ENCODE data around the gene PLEKHA1. TPM values are rescaled to one million over a fixed set of nuclear protein-coding genes. Genes with fewer than 3 reads are reported as not detected.
A peak's percentile ranks its signal among the peaks of the same experiment; 100 is the strongest.

PLEKHA1 gene
- total RNA-seq, 2 donors from 2014 or later: 22.8 to 25.6 TPM

DNA sequence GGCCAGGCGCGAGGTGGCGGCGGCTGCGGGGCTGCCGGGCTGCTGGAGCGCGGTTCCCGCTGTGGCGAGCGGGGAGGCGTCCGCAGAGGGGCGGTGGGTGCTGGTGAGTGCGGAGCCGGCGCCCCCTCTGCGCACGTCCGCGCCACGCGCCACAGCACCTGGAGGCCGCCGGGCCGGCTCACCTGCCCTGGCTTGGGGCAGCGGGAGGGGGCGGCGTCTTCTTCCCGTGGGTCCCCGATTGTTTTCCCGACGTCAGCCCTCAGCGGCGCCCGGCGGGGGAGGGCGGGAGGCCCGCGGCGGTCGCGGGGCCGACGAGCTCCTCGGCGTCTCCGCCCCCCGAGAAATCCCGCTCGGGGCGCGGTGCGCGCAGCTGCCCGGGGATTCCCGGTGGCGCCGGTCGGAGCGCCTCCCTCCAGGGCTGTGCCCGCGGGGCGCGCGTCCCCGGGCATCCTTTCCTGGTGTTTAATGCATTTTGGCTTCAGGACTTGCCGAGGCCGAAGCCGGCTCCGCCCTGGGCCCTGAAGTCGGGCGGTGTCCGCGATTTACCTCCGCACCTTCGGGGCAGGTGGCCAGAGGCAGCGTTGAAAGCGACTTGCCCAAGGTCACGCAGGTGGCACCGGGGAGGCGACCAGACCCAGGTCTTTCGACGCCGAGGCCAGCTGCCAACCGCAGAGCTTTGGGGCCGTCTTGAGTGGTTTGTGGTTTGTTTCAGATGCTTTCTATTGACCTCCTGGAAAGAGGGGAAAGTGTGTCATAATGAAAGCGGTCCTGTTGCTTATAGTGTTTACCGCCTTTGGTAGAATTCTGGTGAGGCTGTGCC, 561 bp downstream of the PLEKHA1 start:
- H3K4me3 Mint-ChIP-seq: peak overlapping the region; percentile 95
- H3K27ac Mint-ChIP-seq: peak overlapping the region; percentile 95
- ATAC-seq: peak; percentile 74
- H3K4me1 Mint-ChIP-seq: peaks cover 23% of the 10 kb centered on the region
- H3K9me3 ChIP-seq (ENCODE audit: control insufficient read depth, low read length, poor library complexity, severe bottlenecking): no peaks in the 10 kb centered on the region
- peak; percentile 78 to 82 (median 80) for DNase-seq
- peaks cover 14% of the 10 kb centered on the region for H3K27me3 Mint-ChIP-seq
- peaks cover 2% of the 10 kb centered on the region for H3K36me3 Mint-ChIP-seq (ENCODE audit: low read depth)

GRCh38 chr10:122375679-122376160, 1.2 kb downstream of the PLEKHA1 start:
- peak overlapping the region; percentile 95 for H3K4me3 Mint-ChIP-seq
- DNase-seq (no peak), ATAC-seq (no peak)
- H3K27ac Mint-ChIP-seq: peak overlapping the region; percentile 95
- peaks cover 2% of the 10 kb centered on the region for H3K36me3 Mint-ChIP-seq (ENCODE audit: low read depth)
- H3K4me1 Mint-ChIP-seq: peaks cover 27% of the 10 kb centered on the region
- H3K27me3 Mint-ChIP-seq: peaks cover 7% of the 10 kb centered on the region
- no peaks in the 10 kb centered on the region for H3K9me3 ChIP-seq (ENCODE audit: control insufficient read depth, low read length, poor library complexity, severe bottlenecking)

- no peak for ATAC-seq
- H3K27me3 Mint-ChIP-seq: peaks cover under 1% of the 10 kb centered on the region
Measured at GRCh38 chr10:122376364-122376961, 2.0 kb downstream of the PLEKHA1 start.

GRCh38 chr10:122379041-122379440, 4.5 kb downstream of the PLEKHA1 start:
- no peak for DNase-seq
- H3K4me1 Mint-ChIP-seq: peaks cover 42% of the 10 kb centered on the region
- no peaks in the 10 kb centered on the region for H3K9me3 ChIP-seq (ENCODE audit: control insufficient read depth, low read length, poor library complexity, severe bottlenecking)
- H3K27ac Mint-ChIP-seq: no peak overlapping the region
- ATAC-seq: no peak
- peaks cover 2% of the 10 kb centered on the region for H3K36me3 Mint-ChIP-seq (ENCODE audit: low read depth)
- no peak overlapping the region for H3K4me3 Mint-ChIP-seq
- no peaks in the 10 kb centered on the region for H3K27me3 Mint-ChIP-seq

More at GRCh38 chr10:122376364-122376961, 2.0 kb downstream of the PLEKHA1 start:
- no peaks in the 10 kb centered on the region for H3K9me3 ChIP-seq (ENCODE audit: control insufficient read depth, low read length, poor library complexity, severe bottlenecking)
- Mint-ChIP-seq H3K36me3 (ENCODE audit: low read depth) (peaks cover 2% of the 10 kb centered on the region), H3K4me3 (peak overlapping the region; percentile 15), H3K27ac (no peak overlapping the region), H3K4me1 (peaks cover 32% of the 10 kb centered on the region)
- DNase-seq: no peak

- no peak for DNase-seq
- H3K27me3 Mint-ChIP-seq: no peaks in the 10 kb centered on the region
- no peaks in the 10 kb centered on the region for H3K9me3 ChIP-seq (ENCODE audit: control insufficient read depth, low read length, poor library complexity, severe bottlenecking)
- H3K4me1 Mint-ChIP-seq: peaks cover 42% of the 10 kb centered on the region
- no peak overlapping the region for H3K4me3 Mint-ChIP-seq
- H3K36me3 Mint-ChIP-seq (ENCODE audit: low read depth): peaks cover 2% of the 10 kb centered on the region
- no peak for ATAC-seq
- no peak overlapping the region for H3K27ac Mint-ChIP-seq
Measured at GRCh38 chr10:122379537-122379936, 5.0 kb downstream of the PLEKHA1 start.

DNA sequence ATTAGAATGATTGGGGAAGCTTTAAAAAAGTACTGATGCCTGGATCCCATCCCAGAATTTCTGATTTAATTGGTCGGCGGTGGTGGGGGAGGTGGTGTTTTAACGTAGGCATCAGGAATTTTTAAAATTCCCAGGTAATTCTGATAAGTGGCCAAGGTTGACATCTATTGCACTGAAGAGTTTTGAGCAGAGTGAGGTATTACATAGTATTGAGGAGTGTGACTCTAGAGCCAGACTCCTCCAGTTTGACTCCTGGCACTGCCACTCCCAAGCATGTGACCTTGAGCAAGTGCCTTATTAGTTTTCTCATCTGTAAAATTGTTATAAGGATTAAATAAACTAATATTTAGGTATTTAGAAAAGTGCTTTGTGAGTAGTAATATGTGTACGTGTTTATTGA, 6.2 kb downstream of the PLEKHA1 start:
- H3K9me3 ChIP-seq (ENCODE audit: control insufficient read depth, low read length, poor library complexity, severe bottlenecking): no peaks in the 10 kb centered on the region
- H3K4me3 Mint-ChIP-seq: no peak overlapping the region
- H3K36me3 Mint-ChIP-seq (ENCODE audit: low read depth): peaks cover 2% of the 10 kb centered on the region
- DNase-seq: no peak
- H3K27me3 Mint-ChIP-seq: no peaks in the 10 kb centered on the region
- H3K4me1 Mint-ChIP-seq: peaks cover 41% of the 10 kb centered on the region
- H3K27ac Mint-ChIP-seq: no peak overlapping the region
- ATAC-seq: no peak

- Mint-ChIP-seq H3K4me1 (peaks cover 42% of the 10 kb centered on the region), H3K27ac (no peak overlapping the region), H3K36me3 (ENCODE audit: low read depth) (peaks cover 2% of the 10 kb centered on the region), H3K27me3 (no peaks in the 10 kb centered on the region), H3K4me3 (no peak overlapping the region)
- ATAC-seq (no peak), DNase-seq (no peak)
- H3K9me3 ChIP-seq (ENCODE audit: control insufficient read depth, low read length, poor library complexity, severe bottlenecking): no peaks in the 10 kb centered on the region
Measured at GRCh38 chr10:122381680-122382079, 7.2 kb downstream of the PLEKHA1 start.

GRCh38 chr10:122386514-122386913, 12.0 kb downstream of the PLEKHA1 start:
- no peaks in the 10 kb centered on the region for H3K9me3 ChIP-seq (ENCODE audit: control insufficient read depth, low read length, poor library complexity, severe bottlenecking)
- no peak overlapping the region for H3K27ac Mint-ChIP-seq
- peaks cover 31% of the 10 kb centered on the region for H3K4me1 Mint-ChIP-seq
- no peak overlapping the region for H3K4me3 Mint-ChIP-seq
- ATAC-seq: no peak
- H3K36me3 Mint-ChIP-seq (ENCODE audit: low read depth): no peaks in the 10 kb centered on the region
- no peak for DNase-seq
- H3K27me3 Mint-ChIP-seq: no peaks in the 10 kb centered on the region

GRCh38 chr10:122387572-122387971, 13.1 kb downstream of the PLEKHA1 start:
- Mint-ChIP-seq H3K27ac (no peak overlapping the region), H3K27me3 (no peaks in the 10 kb centered on the region), H3K4me3 (no peak overlapping the region), H3K4me1 (peaks cover 27% of the 10 kb centered on the region), H3K36me3 (ENCODE audit: low read depth) (no peaks in the 10 kb centered on the region)
- DNase-seq (no peak), ATAC-seq (no peak)
- no peaks in the 10 kb centered on the region for H3K9me3 ChIP-seq (ENCODE audit: control insufficient read depth, low read length, poor library complexity, severe bottlenecking)

GRCh38 chr10:122388287-122388997, 13.9 kb downstream of the PLEKHA1 start:
- Mint-ChIP-seq H3K36me3 (ENCODE audit: low read depth) (no peaks in the 10 kb centered on the region), H3K4me3 (no peak overlapping the region), H3K27me3 (no peaks in the 10 kb centered on the region), H3K27ac (no peak overlapping the region), H3K4me1 (peaks cover 24% of the 10 kb centered on the region)
- H3K9me3 ChIP-seq (ENCODE audit: control insufficient read depth, low read length, poor library complexity, severe bottlenecking): no peaks in the 10 kb centered on the region
- ATAC-seq (no peak), DNase-seq (no peak)

GRCh38 chr10:122390271-122390670, 15.8 kb downstream of the PLEKHA1 start:
- H3K9me3 ChIP-seq (ENCODE audit: control insufficient read depth, low read length, poor library complexity, severe bottlenecking): no peaks in the 10 kb centered on the region
- no peak for DNase-seq
- Mint-ChIP-seq H3K4me3 (no peak overlapping the region), H3K27ac (no peak overlapping the region), H3K36me3 (ENCODE audit: low read depth) (peaks cover 3% of the 10 kb centered on the region), H3K27me3 (no peaks in the 10 kb centered on the region), H3K4me1 (peaks cover 22% of the 10 kb centered on the region)
- ATAC-seq: no peak

GRCh38 chr10:122390679-122391078, 16.2 kb downstream of the PLEKHA1 start:
- Mint-ChIP-seq H3K27me3 (no peaks in the 10 kb centered on the region), H3K4me1 (peaks cover 18% of the 10 kb centered on the region), H3K36me3 (ENCODE audit: low read depth) (peaks cover 4% of the 10 kb centered on the region), H3K4me3 (no peak overlapping the region), H3K27ac (no peak overlapping the region)
- no peaks in the 10 kb centered on the region for H3K9me3 ChIP-seq (ENCODE audit: control insufficient read depth, low read length, poor library complexity, severe bottlenecking)
- DNase-seq (no peak), ATAC-seq (no peak)

DNA sequence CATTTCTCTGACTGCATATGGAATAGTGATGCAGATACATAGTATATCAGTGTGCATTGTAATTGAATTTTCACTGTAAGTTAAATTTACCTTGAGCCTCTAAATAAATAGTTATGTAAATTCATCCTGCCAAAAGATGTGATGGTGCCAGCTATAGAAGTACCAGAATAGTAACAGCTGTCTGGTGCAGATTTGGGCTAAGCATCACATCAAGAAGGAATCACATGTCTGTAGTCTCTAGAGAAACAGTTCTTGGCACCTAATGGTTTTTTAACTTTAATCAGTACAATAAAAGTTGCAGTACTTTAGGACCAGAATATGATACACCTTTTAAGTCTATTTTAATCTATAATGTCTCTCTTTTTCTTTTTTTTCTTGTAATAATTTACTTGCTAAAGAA, 17.4 kb downstream of the PLEKHA1 start:
- ATAC-seq (no peak), DNase-seq (no peak)
- Mint-ChIP-seq H3K36me3 (ENCODE audit: low read depth) (peaks cover 5% of the 10 kb centered on the region), H3K27ac (peak overlapping the region; percentile 4), H3K4me3 (no peak overlapping the region), H3K4me1 (peaks cover 10% of the 10 kb centered on the region), H3K27me3 (no peaks in the 10 kb centered on the region)
- H3K9me3 ChIP-seq (ENCODE audit: control insufficient read depth, low read length, poor library complexity, severe bottlenecking): no peaks in the 10 kb centered on the region
